GM06990 (cell line): Measurements from ENCODE around the gene RASA3.

Experiments used
- DNase-seq: peaks from one replicate; pipeline ENCODE4 v3.0.0-alpha.2; 2011; ENCODE audit not compliant: insufficient read length; ENCODE audit errors: extremely low read depth
- H3K27me3 ChIP-seq: replicated peaks from 2 replicates; pipeline ENCODE4 v1.6.0; 2011; ENCODE audit warnings: low read length; ENCODE audit not compliant: control insufficient read depth, insufficient read depth
- H3K36me3 ChIP-seq: 2 replicates; pipeline ENCODE4 v1.5.1; 2011; ENCODE audit warnings: low read length; ENCODE audit not compliant: control insufficient read depth, insufficient read depth
- H3K4me3 ChIP-seq: replicated peaks from 2 replicates; pipeline ENCODE4 v1.5.1; 2011; ENCODE audit warnings: low read depth, mild to moderate bottlenecking, control low read depth, low read length
- TF ChIP-seq, protein P1 (sequence below): IDR thresholded peaks from 2 replicates; pipeline ENCODE4 v1.5.1; 2011; ENCODE audit warnings: low read length, control low read depth, mild to moderate bottlenecking, inconsistent platforms; ENCODE audit not compliant: insufficient read depth, poor library complexity, severe bottlenecking

The RASA3 gene

DNA sequence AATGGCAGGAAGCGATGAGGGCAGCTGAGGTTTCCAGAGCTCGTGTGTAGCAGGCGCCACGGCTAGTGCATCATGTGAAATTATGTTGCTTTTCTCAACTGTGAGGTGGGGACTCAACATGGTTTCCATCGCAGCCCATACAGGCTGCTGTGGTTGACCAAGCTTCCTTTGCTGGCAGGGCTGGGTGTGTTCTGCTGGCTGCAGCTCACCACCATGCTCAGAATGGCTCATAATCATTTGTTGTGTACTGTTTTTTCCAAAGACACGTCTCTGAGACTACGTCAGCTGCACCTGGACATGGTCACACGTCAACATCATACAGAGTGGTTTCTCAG, 16.1 kb upstream of the RASA3 start:
- no peaks in the 10 kb centered on the region for H3K27me3 ChIP-seq
- H3K4me3 ChIP-seq, result no peak overlapping the region
- peak; percentile 57 for DNase-seq
- TF ChIP-seq, protein P1, sequence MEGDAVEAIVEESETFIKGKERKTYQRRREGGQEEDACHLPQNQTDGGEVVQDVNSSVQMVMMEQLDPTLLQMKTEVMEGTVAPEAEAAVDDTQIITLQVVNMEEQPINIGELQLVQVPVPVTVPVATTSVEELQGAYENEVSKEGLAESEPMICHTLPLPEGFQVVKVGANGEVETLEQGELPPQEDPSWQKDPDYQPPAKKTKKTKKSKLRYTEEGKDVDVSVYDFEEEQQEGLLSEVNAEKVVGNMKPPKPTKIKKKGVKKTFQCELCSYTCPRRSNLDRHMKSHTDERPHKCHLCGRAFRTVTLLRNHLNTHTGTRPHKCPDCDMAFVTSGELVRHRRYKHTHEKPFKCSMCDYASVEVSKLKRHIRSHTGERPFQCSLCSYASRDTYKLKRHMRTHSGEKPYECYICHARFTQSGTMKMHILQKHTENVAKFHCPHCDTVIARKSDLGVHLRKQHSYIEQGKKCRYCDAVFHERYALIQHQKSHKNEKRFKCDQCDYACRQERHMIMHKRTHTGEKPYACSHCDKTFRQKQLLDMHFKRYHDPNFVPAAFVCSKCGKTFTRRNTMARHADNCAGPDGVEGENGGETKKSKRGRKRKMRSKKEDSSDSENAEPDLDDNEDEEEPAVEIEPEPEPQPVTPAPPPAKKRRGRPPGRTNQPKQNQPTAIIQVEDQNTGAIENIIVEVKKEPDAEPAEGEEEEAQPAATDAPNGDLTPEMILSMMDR, result no peak
- no peaks in the 10 kb centered on the region for H3K36me3 ChIP-seq

DNA sequence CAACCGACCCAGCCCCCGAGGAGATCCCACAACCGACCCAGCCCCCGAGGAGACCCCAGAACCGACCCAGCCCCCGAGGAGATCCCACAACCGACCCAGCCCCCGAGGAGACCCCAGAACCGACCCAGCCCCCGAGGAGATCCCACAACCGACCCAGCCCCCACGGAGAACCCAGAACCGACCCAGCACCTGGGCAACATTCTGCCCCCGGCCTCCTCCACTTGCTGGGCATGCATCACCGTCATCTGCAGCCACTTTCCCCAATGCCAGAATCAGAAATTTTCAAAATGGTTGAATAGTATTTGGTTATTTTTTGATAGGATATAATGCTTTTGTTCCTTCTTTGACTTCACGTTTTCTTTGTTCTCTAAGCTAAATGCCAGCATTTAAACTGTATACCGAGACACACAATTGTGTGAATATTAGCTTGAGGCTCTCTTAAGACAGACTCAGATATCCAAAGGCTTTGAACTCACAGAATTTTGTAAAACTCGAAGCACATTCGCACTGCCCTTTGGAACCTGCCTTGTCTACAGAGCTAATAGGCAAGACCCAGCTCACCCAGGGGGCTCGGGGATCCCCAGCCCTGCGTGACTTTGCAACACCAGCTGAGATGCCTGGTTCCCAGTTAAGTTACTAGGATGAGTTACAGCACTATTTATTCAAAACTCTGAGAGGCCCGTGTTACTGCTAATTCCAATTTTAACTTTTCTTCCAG, 15.5 kb upstream of the RASA3 start:
- Histone ChIP-seq H3K4me3 (no peak overlapping the region), H3K36me3 (no peaks in the 10 kb centered on the region), H3K27me3 (no peaks in the 10 kb centered on the region)
- DNase-seq, result no peak
- TF ChIP-seq, protein P1, result no peak

DNA sequence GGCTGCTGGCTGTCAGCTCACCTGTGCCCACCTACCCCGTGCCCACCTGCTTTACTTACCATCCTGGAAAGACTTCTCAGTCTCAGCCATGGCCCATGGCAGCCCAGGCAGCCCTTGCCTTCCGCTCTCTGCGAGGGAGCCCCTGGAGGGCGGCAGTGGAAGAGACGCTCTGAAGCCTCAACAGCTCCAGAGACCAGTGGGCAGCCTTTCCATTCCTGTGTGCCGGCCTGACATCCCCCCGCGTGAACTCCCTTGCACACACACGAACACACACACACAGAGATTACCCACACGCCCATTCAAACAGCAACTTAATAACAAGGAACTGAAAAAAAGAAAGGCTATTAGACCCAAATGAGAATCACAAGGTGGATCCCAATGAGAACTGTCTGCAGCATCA, 14.2 kb upstream of the RASA3 start:
- H3K4me3 ChIP-seq, result no peak overlapping the region
- peak; percentile 44 for DNase-seq
- TF ChIP-seq, protein P1, result peak; percentile 59
- no peaks in the 10 kb centered on the region for H3K36me3 ChIP-seq
- no peaks in the 10 kb centered on the region for H3K27me3 ChIP-seq

DNA sequence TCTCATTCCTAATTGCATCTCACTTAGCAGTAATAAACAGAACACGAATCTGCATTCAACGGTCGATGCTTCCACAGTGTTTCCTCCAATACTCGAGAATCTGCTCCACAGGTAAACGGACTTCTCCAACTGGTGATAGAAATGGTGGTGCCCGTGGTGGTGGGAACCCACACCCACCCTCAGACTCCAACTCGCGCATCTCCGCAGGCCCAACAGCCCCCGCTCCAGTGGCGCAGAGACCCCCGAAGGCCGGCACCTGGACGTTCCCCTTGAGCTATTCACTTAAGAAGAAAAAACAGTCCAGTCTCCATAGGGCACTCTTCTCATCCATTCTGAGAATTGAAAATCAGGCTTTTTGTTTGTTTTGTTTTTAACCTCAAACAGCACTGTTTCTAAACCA, 13.8 kb upstream of the RASA3 start:
- Histone ChIP-seq H3K27me3 (no peaks in the 10 kb centered on the region), H3K36me3 (no peaks in the 10 kb centered on the region), H3K4me3 (no peak overlapping the region)
- DNase-seq, result no peak
- TF ChIP-seq, protein P1, result no peak

DNA sequence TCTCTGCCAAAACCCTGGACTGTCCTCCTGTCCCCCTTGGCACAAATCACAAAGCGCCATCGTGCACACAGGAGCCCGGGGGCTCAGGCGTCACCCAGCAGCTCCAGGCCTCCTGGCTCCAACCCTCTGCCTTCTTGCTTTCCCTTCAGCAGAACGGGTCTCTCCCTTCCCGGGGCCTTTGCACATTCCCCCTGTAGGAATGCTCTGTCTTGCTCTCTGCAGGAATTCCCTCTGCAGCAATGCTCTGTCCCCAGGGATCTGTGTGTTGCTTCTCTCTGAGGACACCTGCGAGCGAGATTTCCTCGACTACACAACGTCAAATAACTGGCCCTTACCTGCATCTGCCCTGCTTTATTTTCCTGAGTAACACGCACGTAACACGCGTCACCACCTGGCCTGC, 13.3 kb upstream of the RASA3 start:
- TF ChIP-seq, protein P1, result no peak
- no peaks in the 10 kb centered on the region for H3K27me3 ChIP-seq
- no peak for DNase-seq
- no peaks in the 10 kb centered on the region for H3K36me3 ChIP-seq
- H3K4me3 ChIP-seq, result no peak overlapping the region

DNA sequence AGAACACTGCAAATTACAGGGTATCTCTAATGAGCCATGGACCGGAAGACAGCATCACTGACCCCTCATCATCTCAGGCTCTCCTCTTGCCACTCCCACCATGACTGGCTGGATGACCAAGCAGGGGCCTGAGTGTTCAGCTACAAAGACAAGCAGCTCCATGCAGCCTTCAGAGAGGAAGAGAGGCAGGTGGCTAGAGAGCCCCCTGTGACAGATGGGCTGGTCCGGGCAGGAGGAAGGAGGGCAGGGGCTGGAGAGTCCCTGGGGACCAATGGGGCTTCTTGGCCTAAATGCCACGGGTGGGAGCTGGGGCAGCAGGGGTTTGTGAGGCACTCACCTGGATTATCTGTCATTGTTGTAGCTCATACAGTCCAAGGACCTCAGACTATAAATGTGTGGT, 12.8 kb upstream of the RASA3 start:
- Histone ChIP-seq H3K36me3 (no peaks in the 10 kb centered on the region), H3K4me3 (no peak overlapping the region), H3K27me3 (no peaks in the 10 kb centered on the region)
- TF ChIP-seq, protein P1, result no peak
- DNase-seq, result no peak
